ENCODE results near the gene SKI.

Gene SKI

DNA sequence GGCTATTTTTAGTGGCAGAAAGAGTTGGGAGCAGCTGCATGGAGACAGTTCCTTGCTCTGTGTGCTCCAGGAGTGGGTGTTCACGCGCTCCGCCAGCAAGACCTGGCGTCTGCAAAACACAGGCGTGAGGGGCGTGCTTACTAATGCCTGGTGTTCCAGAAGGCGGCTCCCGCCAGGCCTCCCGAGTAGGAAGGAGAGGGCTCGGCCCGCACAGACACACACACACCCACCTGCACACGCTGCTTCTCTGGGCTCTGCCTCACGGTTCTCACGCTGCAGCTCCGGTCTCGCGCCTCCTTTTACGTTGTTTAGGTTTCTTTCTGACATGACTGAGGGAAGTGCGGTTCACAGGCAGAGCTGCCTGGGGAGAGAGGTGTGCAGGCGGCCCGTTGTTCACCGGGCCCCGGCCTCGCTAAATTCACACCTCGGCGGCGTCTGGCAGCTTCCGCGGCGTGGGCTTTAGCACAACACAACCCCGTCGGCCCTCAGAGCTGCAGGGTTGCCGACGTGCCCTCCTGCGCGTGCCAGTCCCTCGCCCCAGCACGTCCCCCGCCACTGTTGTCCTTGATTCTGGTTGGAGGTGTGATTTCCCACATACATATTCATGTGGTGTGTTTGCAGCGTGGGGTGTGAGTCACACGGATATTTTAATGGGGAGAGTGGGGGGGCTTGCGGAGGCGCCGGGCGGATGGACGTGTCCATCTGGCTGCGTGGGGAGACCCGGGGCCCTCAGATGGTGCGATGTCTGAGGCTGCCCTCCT, 77.0 kb downstream of the SKI start:
- CTCF ChIA-PET: no interaction called here
- POLR2A ChIA-PET: no interaction called here
- no peak for DNase-seq (ENCODE audit: extremely low spot score)
- no peak for TF ChIP-seq PKNOX1 (IDR thresholded peaks at IDR 0.05)
- no peak for TF ChIP-seq LEF1 (IDR thresholded peaks at IDR 0.05; ENCODE audit: borderline replicate concordance)
- no peak for TF ChIP-seq ARNT (IDR thresholded peaks at IDR 0.05)
- TF ChIP-seq ZNF384 (IDR thresholded peaks at IDR 0.05): no peak
- no peak for TF ChIP-seq ELF4 (IDR thresholded peaks at IDR 0.05)
- no peak for TF ChIP-seq FOXA1 (IDR thresholded peaks at IDR 0.05)
- TF ChIP-seq SP1 (IDR thresholded peaks at IDR 0.05): no peak
- TF ChIP-seq CTBP1 (IDR thresholded peaks at IDR 0.05; ENCODE audit: borderline replicate concordance): no peak
- no peak for TF ChIP-seq FOXK2 (IDR thresholded peaks at IDR 0.05)
- TF ChIP-seq SUZ12 (IDR thresholded peaks at IDR 0.05): no peak
- no peak for TF ChIP-seq L3MBTL2 (conservative IDR thresholded peaks at IDR 0.05)

GRCh38 chr1:2306151-2306978, 78.2 kb downstream of the SKI start:
- no peak for TF ChIP-seq FOXA1 (IDR thresholded peaks at IDR 0.05)
- TF ChIP-seq TARDBP (IDR thresholded peaks at IDR 0.05): no peak
- no peak for TF ChIP-seq CTBP1 (IDR thresholded peaks at IDR 0.05; ENCODE audit: borderline replicate concordance)
- no peak for TF ChIP-seq ELF4 (IDR thresholded peaks at IDR 0.05)
- TF ChIP-seq FOXK2 (IDR thresholded peaks at IDR 0.05): no peak
- TF ChIP-seq L3MBTL2 (conservative IDR thresholded peaks at IDR 0.05): no peak
- no peak for TF ChIP-seq ARNT (IDR thresholded peaks at IDR 0.05)
- no peak for TF ChIP-seq SP1 (IDR thresholded peaks at IDR 0.05)
- no peak for TF ChIP-seq NFRKB (IDR thresholded peaks at IDR 0.05)
- no peak for TF ChIP-seq SUZ12 (IDR thresholded peaks at IDR 0.05)
- TF ChIP-seq LEF1 (IDR thresholded peaks at IDR 0.05; ENCODE audit: borderline replicate concordance): no peak
- TF ChIP-seq ZNF384 (IDR thresholded peaks at IDR 0.05): no peak
- TF ChIP-seq FOXM1 (IDR thresholded peaks at IDR 0.05; ENCODE audit: borderline replicate concordance): no peak
- TF ChIP-seq BHLHE40 (IDR thresholded peaks at IDR 0.05; ENCODE audit: borderline replicate concordance): no peak
- POLR2A ChIA-PET: interaction anchor here (0.9 kb wide), 1 partner anchor 79 kb away, joined by 4 read pairs; no protein-coding TSS in a partner anchor
- no peak for DNase-seq (ENCODE audit: extremely low spot score)
- CTCF ChIA-PET: no interaction called here

DNA sequence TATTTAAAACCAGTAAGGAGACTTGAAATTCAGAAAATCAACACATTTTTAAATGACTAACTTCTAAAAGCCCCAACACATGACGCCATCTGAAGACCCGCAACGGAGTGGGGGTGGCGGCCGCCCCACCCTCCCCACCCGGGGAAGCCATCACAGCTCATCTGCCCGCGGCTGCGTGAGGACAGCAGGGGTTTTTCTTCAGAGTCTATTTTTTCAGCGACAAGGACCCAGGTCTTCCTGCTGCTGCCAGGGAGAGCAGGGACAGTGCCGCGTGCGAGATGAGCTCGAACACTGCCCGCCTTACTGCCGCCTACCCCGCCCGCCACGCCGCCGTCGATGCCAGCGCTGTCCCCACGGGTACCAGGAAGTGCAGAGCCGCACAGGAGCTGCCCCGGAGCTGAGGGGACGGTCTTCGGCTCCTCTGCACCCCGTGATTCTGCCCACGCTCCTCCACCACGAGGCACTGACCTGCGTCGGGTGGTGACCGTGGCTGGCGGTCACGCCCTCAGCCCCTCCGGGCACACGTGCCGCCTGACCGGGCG, 79.0 kb downstream of the SKI start:
- ChIA-PET POLR2A (interaction anchor here (0.9 kb wide), 1 partner anchor 80 kb away, joined by 4 read pairs; no protein-coding TSS in a partner anchor), CTCF (no interaction called here)
- no peak for DNase-seq (ENCODE audit: extremely low spot score)
- TF ChIP-seq SP1 (IDR thresholded peaks at IDR 0.05) (no peak), ARNT (IDR thresholded peaks at IDR 0.05) (no peak), PKNOX1 (IDR thresholded peaks at IDR 0.05) (no peak), HDGF (IDR thresholded peaks at IDR 0.05; ENCODE audit: borderline replicate concordance) (no peak), ELF4 (IDR thresholded peaks at IDR 0.05) (no peak), CTBP1 (IDR thresholded peaks at IDR 0.05; ENCODE audit: borderline replicate concordance) (no peak), ZNF384 (IDR thresholded peaks at IDR 0.05) (no peak), NFRKB (IDR thresholded peaks at IDR 0.05) (no peak), FOXM1 (IDR thresholded peaks at IDR 0.05; ENCODE audit: borderline replicate concordance) (no peak), FOXK2 (IDR thresholded peaks at IDR 0.05) (no peak), BHLHE40 (IDR thresholded peaks at IDR 0.05; ENCODE audit: borderline replicate concordance) (no peak), FOXA1 (IDR thresholded peaks at IDR 0.05) (no peak), TARDBP (IDR thresholded peaks at IDR 0.05) (no peak), L3MBTL2 (conservative IDR thresholded peaks at IDR 0.05) (no peak), LEF1 (IDR thresholded peaks at IDR 0.05; ENCODE audit: borderline replicate concordance) (no peak), SUZ12 (IDR thresholded peaks at IDR 0.05) (no peak)

GRCh38 chr1:2307972-2308371, 79.9 kb downstream of the SKI start:
- no peak for DNase-seq (ENCODE audit: extremely low spot score)

More at GRCh38 chr1:2307972-2308371, 79.9 kb downstream of the SKI start:
- TF ChIP-seq BHLHE40 (IDR thresholded peaks at IDR 0.05; ENCODE audit: borderline replicate concordance) (no peak), PKNOX1 (IDR thresholded peaks at IDR 0.05) (no peak), L3MBTL2 (conservative IDR thresholded peaks at IDR 0.05) (no peak), ZNF384 (IDR thresholded peaks at IDR 0.05) (no peak), FOXA1 (IDR thresholded peaks at IDR 0.05) (no peak), ARNT (IDR thresholded peaks at IDR 0.05) (no peak), HDGF (IDR thresholded peaks at IDR 0.05; ENCODE audit: borderline replicate concordance) (no peak), CTBP1 (IDR thresholded peaks at IDR 0.05; ENCODE audit: borderline replicate concordance) (no peak), SP1 (IDR thresholded peaks at IDR 0.05) (no peak), LEF1 (IDR thresholded peaks at IDR 0.05; ENCODE audit: borderline replicate concordance) (no peak), FOXM1 (IDR thresholded peaks at IDR 0.05; ENCODE audit: borderline replicate concordance) (no peak), FOXK2 (IDR thresholded peaks at IDR 0.05) (no peak), ELF4 (IDR thresholded peaks at IDR 0.05) (no peak), NFRKB (IDR thresholded peaks at IDR 0.05) (no peak), SUZ12 (IDR thresholded peaks at IDR 0.05) (no peak), TARDBP (IDR thresholded peaks at IDR 0.05) (no peak)
- CTCF ChIA-PET: no interaction called here
- POLR2A ChIA-PET: no interaction called here
